Adrenal gland (tissue), 12 donors: ENCODE measurements around the gene PLK5. TPM values are rescaled to one million over a fixed set of nuclear protein-coding genes. Genes with fewer than 3 reads are reported as not detected.

Experiments used
- DNase-seq, 7 donors: peaks; one replicate each; pipeline ENCODE4 v3.0.0-alpha.2; 2019 to 2020
- H3K27ac ChIP-seq, 5 donors: fragments of 200-600 bp; sonication (generic) in 4 of 5; 1 replicate in 3 of 5; 2 replicates in 2 of 5; pipeline versions ENCODE4 v1.5.1 to v1.8.0; 2016 to 2020; ENCODE audit warnings: mild to moderate bottlenecking in 1 of 5
- H3K27me3 ChIP-seq: fragments of 200-600 bp; 2 replicates; pipeline ENCODE4 v1.8.0; 2021
- H3K36me3 ChIP-seq, 2 donors: fragments of 200-600 bp; replicated peaks in 1 of 2; 1 replicate in 1 of 2; 2 replicates in 1 of 2; pipeline versions ENCODE4 v1.5.1 to v1.8.0; 2018 to 2022
- H3K4me1 ChIP-seq, 2 donors: fragments of 200-600 bp; replicated peaks in 1 of 2; 1 replicate in 1 of 2; 2 replicates in 1 of 2; pipeline versions ENCODE4 v1.5.1 to v1.8.0; 2018 to 2021
- H3K4me3 ChIP-seq, 4 donors: fragments of 200-600 bp; sonication (generic) in 3 of 4; one replicate each; pipeline ENCODE4 v1.5.1; 2016 to 2018
- H3K9me3 ChIP-seq, 3 donors: fragments of 200-600 bp; sonication (generic) in 1 of 3; replicated peaks in 1 of 3; 1 replicate in 2 of 3; 2 replicates in 1 of 3; pipeline versions ENCODE4 v1.5.1 to v1.8.0; 2016 to 2021
- CTCF ChIP-seq, 6 experiments: fragments of 450-650 bp in 4 of 6; fragments of 200-600 bp in 2 of 6; sonication (generic) in 1 of 6; IDR thresholded peaks; 1 replicate in 5 of 6; 2 replicates in 1 of 6; pipeline versions ENCODE4 v1.5.1 to v1.8.0; 2016 to 2021; ENCODE audit warnings: antibody characterized with exemption in 6 of 6, mild to moderate bottlenecking in 2 of 6, moderate library complexity in 1 of 6
- POLR2A ChIP-seq, 2 donors: fragments of 450-650 bp; IDR thresholded peaks; one replicate each; pipeline ENCODE4 v1.6.1; 2017; ENCODE audit warnings: antibody characterized with exemption in 2 of 2, mild to moderate bottlenecking in 2 of 2, moderate library complexity in 1 of 2
- WGBS, 4 donors: extraction: QIAGEN DNeasy Blood & Tissue Kit in 2 of 4; methylation state at CpG; one replicate each; pipeline versions ENCODE4 v1.1.5 to v1.1.7; 2013 to 2017; 5-methylcytosine and 5-hydroxymethylcytosine counted together
- intact Hi-C, 2 donors: fragments of 100-400 bp; cut with DNase I; formaldehyde crosslinking; loops; one replicate each; pipeline versions ENCODE4 v1.14.1 to v1.15.0; 2022 to 2023
- polyA plus RNA-seq, 3 donors: library from polyadenylated mRNA; stranded (reverse); fragments of 200-250 nt in 2 of 3; fragments of 350-450 nt in 1 of 3; fragmentation: Illumina TruSeq in 1 of 3; extraction: RNeasy Lipid Tissue Mini Kit (QIAGEN cat#74804) in 1 of 3; gene quantifications; one replicate each; pipeline ENCODE4 v1.2.3, GENCODE V29; 2013 to 2014
- total RNA-seq, 9 donors: library from RNA; depleted of rRNA in 4 of 9; stranded (reverse); fragments of >200 nt in 4 of 9; fragments of 120-200 nt in 1 of 9; fragmentation: NEBNext Ultra II Directional in 1 of 9; extraction: Animal tissue kit (Norgen Biotek cat#: 25700) in 1 of 9; gene quantifications; one replicate each; pipeline versions ENCODE4 v1.1.0 to v1.2.4, GENCODE V29; 2013 to 2023
- donor health status: healthy with polysubstance abuse.
- donor health status: Bipolar disorder and iron deficiency.
- donor health status: DM: yes; HTN: yes; CAD: no.
- donor health status: DM: no; HTN: no; CAD: no.
- donor health status: DM: no; HTN: no; CAD: no.
- donor health status: DM: yes; HTN: yes; CAD: no.

PLK5 gene
- total and polyA plus RNA-seq, 12 donors: 0.15 to 1.0 (median 0.32) TPM; not detected in 8

- H3K36me3 ChIP-seq: no peaks in the 10 kb centered on the region
- intact Hi-C loops: no loop called here
- no peak for DNase-seq
- H3K4me1 ChIP-seq: peaks cover 4 to 8% of the 10 kb centered on the region in 2 donors
- H3K27me3 ChIP-seq: no peaks in the 10 kb centered on the region
- 92 to 98% (median 94%) methylated on average over 3 to 6 of the region's 6 CpGs for WGBS, 4 donors
- no peak overlapping the region for H3K4me3 ChIP-seq
- no peaks in the 10 kb centered on the region for H3K9me3 ChIP-seq
- no peak overlapping the region for H3K27ac ChIP-seq
- no peak for TF ChIP-seq POLR2A (IDR thresholded peaks at IDR 0.05)
- no peak for TF ChIP-seq CTCF (IDR thresholded peaks at IDR 0.05)
These were observed 39.4 kb downstream of the PLK5 start for GRCh38 chr19:1563251-1563650.

- intact Hi-C loops: no loop called here
- H3K4me1 ChIP-seq: peaks cover 7 to 12% of the 10 kb centered on the region in 2 donors
- peak overlapping the region in 3 of 4 donors; percentile 23 to 88 (median 42) for H3K4me3 ChIP-seq
- no peaks in the 10 kb centered on the region for H3K9me3 ChIP-seq
- DNase-seq: peak; percentile 74 to 91 (median 83)
- H3K27ac ChIP-seq: peak overlapping the region in 4 of 5 donors; percentile 82 to 85 (median 84)
- WGBS, 4 donors: 0 to 12% (median 7%) methylated on average over 1 to 42 of the region's 42 CpGs
- H3K36me3 ChIP-seq: no peaks in the 10 kb centered on the region
- TF ChIP-seq POLR2A (IDR thresholded peaks at IDR 0.05): peak; percentile 50 to 93
- TF ChIP-seq CTCF (IDR thresholded peaks at IDR 0.05): no peak
- no peaks in the 10 kb centered on the region for H3K27me3 ChIP-seq
These were observed 42.7 kb downstream of the PLK5 start for GRCh38 chr19:1566392-1567115.

- peak in 1 of 7 donors; percentile 45 for DNase-seq
- intact Hi-C loops: no loop called here
- 1% methylated on average over 59 to 106 of the region's 108 CpGs; no CpG with 5 or more reads in 2 of the 4 donors for WGBS, 4 donors
- H3K4me3 ChIP-seq: peak overlapping the region in 3 of 4 donors; percentile 23 to 88 (median 42)
- no peaks in the 10 kb centered on the region for H3K27me3 ChIP-seq
- no peaks in the 10 kb centered on the region for H3K36me3 ChIP-seq
- H3K27ac ChIP-seq: peak overlapping the region in 4 of 5 donors; percentile 82 to 85 (median 84)
- TF ChIP-seq CTCF (IDR thresholded peaks at IDR 0.05): no peak
- no peak for TF ChIP-seq POLR2A (IDR thresholded peaks at IDR 0.05)
- peaks cover 7 to 12% of the 10 kb centered on the region in 2 donors for H3K4me1 ChIP-seq
- H3K9me3 ChIP-seq: no peaks in the 10 kb centered on the region
These were observed 43.4 kb downstream of the PLK5 start for GRCh38 chr19:1567116-1567847.

GRCh38 chr19:1567848-1568227, 44.0 kb downstream of the PLK5 start:
- TF ChIP-seq POLR2A (IDR thresholded peaks at IDR 0.05) (no peak), CTCF (IDR thresholded peaks at IDR 0.05) (no peak)
- peak overlapping the region in 1 of 4 donors; percentile 88 for H3K4me3 ChIP-seq
- intact Hi-C loops: no loop called here
- H3K27ac ChIP-seq: peak overlapping the region in 1 of 5 donors; percentile 85
- no peak for DNase-seq
- WGBS, 4 donors: 1 to 3% methylated on average over 5 to 55 of the region's 73 CpGs; no CpG with 5 or more reads in 2 of the 4 donors
- no peaks in the 10 kb centered on the region for H3K9me3 ChIP-seq
- no peaks in the 10 kb centered on the region for H3K27me3 ChIP-seq
- peaks cover 7 to 12% of the 10 kb centered on the region in 2 donors for H3K4me1 ChIP-seq
- no peaks in the 10 kb centered on the region for H3K36me3 ChIP-seq
